HG03378 (cell line): Measurements from ENCODE around the gene ITGB2.
A peak's percentile ranks its signal among the peaks of the same experiment; 100 is the strongest.

ENCODE experiments used
- ATAC-seq: cut with Tn5 transposase; IDR thresholded peaks from one replicate; pipeline ENCODE4 v1.9.1; 2021; ENCODE audit warnings: mild to moderate bottlenecking, moderate library complexity; ENCODE audit not compliant: unreplicated experiment

Gene ITGB2

GRCh38 chr21:44920694-44921604 is at the start of gene ITGB2:
ITGB2 (minus strand) TSS chr21:44920899; CDS start chr21:44910782, 10,117 bp downstream.
- peak; percentile 67 for ATAC-seq

- ATAC-seq = no peak
Measured at GRCh38 chr21:44969931-44970755, 49.4 kb upstream of the ITGB2 start.

DNA sequence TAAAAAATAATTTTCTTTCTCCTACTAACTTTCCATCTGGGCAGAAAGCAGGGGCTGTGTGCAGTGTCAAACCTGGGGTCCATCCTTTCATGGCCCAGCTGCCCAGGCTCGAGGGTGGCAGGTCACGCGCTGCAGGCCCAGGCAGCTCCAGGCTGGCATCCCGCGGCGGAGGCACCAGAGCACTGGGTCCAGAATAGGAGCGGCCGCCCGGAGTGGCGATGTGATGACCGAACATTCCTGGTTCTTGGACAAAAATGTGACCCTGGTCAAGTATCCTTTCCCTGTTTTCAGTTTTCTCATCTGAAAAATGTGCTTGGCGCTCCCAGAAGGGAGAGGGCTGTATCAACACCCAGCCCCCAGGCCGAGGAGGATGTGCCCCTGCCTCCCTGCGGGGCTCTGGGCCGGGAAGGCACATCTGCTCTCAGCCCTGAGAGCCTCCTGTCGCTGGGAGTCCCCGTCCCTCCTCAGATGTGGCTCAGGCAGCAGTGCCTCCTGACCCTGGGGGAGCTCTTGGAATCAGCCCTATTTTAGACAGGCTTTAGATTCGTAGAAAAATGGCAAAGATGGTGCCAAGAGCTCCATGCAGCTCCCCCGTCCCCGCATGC is 48.5 kb upstream of the ITGB2 start:
- no peak for ATAC-seq

DNA sequence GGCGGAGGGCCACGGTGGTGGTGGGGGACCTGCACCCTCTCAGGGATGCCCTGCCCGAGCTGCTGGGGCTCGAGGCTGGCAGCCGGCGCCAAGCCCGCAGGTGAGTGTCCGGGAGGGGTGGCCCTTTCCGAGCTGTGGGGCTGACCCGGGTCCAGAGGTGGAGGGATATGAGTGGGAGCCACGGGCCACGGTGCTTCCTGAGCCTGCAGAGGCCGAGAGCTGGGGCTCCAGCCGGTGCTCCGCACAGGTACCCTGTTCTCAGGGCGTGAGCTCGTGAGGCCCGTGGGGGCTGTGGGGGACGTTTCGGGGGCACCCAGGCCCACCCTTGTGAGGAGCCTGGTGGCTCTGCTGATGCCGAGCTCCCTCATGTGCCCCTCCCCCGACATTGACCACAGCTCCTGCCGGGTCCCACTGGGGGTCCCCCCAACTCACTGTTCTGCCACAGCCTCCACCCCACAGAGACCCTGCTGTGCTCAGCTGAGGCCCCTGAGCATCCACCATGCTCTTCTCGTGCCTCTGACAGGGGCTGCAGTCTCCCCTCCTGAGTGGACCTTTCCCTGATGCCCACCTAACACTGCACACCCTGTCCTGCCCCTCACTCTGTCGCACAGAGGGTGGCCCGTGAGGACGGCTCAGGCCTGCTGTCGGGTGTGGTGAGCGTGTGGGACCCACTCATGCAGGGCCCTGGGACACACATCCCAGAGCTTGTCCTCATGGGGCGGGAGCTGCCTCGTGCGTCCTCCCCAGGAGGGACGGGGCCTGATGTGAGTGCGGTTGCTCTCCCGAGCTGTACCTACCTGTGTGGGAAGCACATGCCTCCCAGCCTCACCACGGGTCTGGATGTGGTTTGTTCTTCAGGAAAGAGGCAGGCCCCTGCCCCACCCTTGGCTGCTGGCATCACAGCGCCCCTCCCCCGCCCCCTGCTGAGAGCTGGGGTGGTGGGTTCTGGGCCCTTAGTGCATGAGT is 46.7 kb upstream of the ITGB2 start:
- no peak for ATAC-seq

GRCh38 chr21:44966135-44967081 is 45.7 kb upstream of the ITGB2 start:
- ATAC-seq = no peak

GRCh38 chr21:44965251-44966022 is 44.7 kb upstream of the ITGB2 start:
- ATAC-seq = no peak

DNA sequence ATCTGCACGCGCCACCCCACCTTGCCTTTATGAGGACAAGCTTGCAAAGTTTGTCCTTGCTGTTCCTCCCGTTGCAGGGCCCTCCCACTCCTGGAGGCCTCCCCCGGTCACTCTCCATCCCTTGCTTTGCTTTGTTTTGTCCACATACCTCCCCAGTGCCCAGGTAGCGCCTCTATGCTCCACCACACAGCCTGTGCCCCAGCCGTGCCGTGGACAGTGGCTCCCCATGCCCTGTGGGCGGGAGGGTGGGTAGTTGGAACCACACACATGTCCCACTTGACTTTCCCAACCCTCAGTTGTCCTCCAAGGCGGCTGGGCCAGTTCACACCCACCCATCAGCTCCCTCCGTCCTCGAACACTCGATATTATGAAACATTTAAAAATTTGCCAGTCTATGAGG is 43.7 kb upstream of the ITGB2 start:
- ATAC-seq = no peak

GRCh38 chr21:44962403-44962966 is 41.8 kb upstream of the ITGB2 start:
- ATAC-seq = no peak

DNA sequence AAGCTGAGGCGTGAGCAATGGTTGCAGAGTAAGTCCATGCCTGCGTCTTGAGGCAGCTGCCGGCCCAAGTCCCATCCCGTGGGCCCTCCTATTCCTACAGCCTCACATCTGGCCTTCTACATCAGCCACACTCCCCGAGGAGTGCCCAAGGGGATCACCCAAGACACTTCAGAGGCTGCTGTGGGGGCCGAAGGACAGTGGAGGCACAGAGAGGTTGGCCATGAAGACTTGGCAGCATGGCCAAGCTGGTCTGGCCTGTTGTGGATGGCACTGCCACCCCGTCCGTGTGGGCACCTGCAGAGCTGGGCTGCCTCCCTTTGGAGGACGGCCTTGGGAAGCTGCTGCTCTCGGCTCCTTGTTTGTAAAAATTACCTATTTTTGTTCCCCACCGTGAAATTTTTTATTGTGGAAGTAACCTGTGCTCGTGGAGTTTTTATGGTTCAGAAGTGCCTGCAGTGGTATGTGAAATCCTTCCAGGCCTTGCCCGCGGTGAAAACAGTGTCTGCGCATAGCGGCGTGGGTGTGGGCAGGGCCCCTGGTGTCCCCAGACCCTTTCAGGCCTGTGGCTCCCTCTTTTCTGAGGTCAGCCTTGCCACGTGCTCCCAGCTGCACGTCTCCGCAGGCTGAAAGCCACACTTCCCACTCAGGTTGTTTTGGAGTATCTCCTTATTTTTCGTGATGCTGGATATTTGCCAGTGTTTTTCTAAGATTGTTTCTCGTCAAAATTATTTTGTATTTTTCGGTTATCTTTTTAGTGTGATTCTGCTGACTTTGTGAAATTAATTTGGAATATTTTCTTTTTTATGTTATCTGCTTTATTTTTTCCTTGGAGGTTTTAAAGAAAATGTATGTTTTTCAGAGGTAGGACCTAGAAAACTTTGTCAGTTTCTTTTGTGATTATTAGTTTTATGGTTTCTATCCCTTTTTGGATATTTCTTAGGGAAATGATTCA is 39.7 kb upstream of the ITGB2 start:
- no peak for ATAC-seq

GRCh38 chr21:44959376-44960091 is 38.8 kb upstream of the ITGB2 start:
- no peak for ATAC-seq

- no peak for ATAC-seq
Measured at GRCh38 chr21:44958471-44959191, 37.9 kb upstream of the ITGB2 start.

- no peak for ATAC-seq
Measured at GRCh38 chr21:44957901-44958451, 37.3 kb upstream of the ITGB2 start.

DNA sequence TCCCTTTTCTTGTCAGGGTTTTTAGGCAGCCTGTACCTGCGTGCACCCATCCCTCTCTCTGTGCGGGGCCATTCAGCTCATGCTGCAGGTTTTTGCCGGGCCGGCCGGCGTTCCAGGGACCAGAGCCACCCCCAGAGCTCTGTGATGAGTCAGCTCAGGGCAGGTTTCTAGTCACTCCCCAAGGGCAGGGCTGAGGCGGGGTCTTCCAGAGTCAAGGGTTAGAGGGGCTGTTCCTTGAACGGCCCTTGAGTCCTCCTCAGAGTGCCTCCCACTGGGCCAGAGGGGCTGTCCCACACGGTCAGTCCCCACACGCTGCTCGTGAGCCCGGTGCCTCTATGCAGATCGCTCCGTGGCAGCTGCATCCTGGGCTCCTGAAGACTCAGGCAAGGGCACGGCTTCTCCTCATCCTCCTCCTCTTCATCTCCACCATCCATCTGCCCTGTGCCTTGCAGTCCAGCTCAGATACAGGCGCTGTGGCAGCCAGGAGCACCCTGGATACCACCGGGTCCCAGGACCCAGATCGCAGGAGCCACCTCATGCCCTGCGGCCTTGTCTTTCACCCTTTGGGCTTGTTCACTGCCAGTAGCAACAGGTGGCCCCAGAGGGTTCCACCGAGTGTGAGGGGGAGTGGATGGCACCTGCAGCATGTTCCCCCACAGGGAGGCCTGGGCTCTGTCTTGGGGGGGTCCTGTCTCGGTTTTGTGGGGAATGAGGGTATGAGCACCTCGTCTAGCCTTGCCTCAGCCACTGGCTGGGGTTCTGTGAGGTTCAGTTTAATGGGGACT is 36.5 kb upstream of the ITGB2 start:
- ATAC-seq = no peak

- ATAC-seq = no peak
Measured at GRCh38 chr21:44956356-44957046, 35.8 kb upstream of the ITGB2 start.
